HG02870 (cell line): ENCODE results near the gene PLSCR4.

Experiments used
- ATAC-seq: cut with Tn5 transposase; IDR thresholded peaks from one replicate; pipeline ENCODE4 v1.9.1; 2021; ENCODE audit warnings: mild to moderate bottlenecking, moderate library complexity; ENCODE audit not compliant: unreplicated experiment

PLSCR4 gene

DNA sequence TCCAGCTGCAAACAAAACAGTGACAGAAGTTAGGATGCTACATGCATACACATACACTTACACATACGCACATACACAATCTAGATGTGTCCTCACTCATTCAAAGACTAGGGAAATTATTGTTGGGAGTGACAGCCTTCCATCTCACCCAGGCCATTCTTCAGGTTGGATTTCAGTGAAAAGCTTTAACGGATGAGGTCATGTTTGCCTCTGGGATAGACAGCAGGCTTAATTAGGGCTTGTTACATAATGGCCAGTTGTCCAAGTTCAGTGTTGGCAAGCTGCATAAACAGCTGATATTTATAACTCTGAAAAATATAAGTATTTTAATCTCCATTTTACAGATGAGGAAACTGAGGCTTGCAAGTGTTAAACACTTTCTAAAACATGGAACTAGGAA is 54.1 kb downstream of the PLSCR4 start:
- no peak for ATAC-seq

DNA sequence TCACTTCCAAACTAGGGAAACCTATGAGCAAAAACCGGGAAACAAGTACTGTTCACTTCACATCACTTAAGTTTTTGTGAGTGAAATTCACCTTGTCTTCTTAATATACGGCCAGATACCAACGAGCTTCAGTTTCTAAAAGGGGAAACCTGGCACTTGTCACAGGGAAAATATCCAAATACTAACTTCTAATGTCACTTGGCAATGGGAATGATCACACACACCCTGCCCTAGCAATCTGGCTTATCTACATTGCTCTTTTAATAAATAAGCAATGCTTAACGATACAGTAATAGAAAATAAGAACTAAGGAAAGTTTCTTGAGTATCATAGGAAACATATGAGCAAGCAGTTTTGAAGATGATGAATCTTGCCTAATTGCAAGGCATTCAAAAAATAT is 55.3 kb downstream of the PLSCR4 start:
- no peak for ATAC-seq

DNA sequence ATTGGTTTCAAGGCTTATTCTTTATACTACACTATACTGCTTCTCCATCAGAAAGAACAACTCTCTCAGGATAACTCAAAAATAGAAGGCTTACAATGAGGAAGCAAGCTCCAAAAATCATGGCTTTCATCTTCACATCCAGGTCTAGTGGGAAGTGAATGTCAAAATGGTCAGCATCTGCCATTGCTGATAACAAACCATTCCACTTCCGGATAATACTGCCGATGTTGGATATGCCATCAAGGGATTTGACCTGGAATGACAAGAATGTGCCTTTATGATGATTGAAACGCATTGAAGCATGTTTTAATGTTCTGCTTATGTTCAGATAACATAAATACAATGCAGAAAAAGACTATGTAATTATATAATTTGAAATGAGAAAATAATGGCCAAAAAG is 55.9 kb downstream of the PLSCR4 start:
- ATAC-seq = no peak

DNA sequence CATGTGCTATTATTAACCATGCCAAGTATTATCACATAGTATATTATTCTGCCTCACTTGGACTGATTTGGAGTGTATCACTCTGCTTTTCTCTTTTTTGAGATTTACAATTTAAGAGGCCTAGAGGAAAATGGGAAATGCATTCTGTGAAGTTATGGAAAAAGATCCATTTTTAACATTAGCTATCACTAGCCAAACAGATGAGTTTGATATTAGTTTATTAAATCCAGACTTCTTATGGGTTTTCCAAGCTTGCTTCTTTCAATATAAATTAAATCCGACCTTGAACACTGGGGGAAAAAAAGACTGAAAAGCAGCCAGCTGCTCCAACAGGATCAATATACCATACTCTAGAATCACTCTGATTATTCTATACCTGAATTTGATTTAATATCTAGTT is 59.9 kb downstream of the PLSCR4 start:
- no peak for ATAC-seq

DNA sequence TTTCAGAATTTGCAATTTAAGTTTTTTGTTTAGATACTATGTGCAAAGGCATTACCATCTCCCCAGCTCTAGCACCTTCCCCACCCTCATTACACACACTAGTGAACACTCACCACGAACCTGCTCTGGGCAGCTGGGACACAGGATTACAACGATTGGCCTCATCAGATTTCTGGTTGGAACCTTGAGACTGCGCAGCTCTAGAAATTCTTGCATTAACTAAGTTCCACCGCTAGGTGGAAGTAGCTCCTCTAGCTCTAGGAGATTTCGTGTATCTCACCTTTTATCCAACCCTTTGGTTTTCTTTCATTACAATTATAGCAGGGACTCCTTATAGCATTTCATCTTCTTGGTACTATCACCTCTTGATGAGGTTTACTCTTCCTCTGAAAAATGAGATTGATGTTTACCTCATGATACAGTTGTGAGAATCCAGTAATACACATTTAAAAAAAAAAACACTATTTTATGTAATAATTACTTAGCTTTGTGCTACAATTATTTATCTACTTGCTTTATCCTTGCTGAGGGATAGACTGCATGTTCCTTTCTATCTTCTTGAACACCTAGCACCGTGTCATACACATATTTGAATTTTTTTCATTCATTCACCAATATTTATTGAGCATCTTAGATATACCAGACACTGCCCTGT is 61.3 kb downstream of the PLSCR4 start:
- ATAC-seq = peak; percentile 91

DNA sequence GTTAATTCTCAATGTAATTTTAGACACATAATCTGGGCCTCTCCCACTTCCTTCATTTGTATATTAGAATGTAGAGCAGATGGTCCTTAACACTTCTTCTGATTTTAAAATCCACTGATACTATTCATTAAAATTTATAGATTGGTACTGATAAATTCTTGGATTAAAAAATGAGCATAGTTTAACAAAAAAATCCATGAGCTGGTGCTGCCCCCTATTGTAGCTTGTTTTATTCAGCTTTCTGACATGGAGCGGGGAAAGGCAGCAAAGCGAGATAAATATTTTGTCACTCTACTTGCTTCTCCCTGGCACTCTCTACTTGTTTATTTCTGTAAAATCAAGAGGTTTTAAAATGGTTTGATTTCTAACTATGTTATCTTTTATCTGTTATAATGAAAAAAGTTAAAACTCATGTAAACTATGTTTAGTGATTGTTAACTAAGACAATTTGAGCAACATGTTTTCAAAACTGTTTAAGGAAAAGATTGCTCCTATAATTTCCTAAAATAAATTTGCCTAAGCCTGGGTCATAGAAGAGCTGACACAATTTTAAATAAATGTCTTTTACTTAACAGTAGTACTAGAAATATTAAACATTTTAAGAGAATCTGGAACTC is 63.5 kb downstream of the PLSCR4 start:
- no peak for ATAC-seq

DNA sequence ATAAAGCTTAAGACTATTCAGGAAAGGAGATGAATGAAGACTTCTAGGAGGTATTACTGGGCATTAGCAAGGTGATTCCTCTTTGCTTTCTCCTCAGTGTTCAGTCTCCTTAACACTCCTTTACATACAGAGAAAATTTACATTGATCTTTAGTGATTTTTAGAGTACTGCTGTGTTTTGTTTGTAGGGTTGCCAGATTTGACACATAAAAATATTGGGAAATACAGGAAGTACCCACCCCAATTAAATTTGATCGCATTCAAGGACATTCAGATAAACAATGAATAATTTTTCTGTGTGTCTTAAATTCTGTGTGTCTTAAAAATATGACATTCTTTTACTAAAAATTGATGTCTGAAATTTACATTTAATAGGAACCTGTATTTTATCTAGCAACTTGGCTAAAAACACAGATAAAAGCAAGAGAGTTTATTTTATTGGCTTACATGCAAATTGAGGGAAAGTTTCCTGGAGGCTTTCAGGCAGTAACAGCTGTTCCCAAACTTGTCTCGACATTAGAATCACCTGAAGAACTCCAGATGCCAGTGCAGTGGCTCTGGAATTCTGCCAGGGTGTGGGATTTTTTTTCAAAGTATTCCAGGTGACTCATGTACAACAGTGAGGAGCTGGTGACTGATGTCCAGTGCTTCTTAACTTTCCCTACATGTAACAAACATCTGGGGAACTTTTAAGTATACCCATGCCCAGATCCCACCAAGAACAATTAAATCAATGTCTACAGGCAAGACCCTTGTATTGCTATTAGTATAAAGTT is 66.5 kb downstream of the PLSCR4 start:
- ATAC-seq = no peak

DNA sequence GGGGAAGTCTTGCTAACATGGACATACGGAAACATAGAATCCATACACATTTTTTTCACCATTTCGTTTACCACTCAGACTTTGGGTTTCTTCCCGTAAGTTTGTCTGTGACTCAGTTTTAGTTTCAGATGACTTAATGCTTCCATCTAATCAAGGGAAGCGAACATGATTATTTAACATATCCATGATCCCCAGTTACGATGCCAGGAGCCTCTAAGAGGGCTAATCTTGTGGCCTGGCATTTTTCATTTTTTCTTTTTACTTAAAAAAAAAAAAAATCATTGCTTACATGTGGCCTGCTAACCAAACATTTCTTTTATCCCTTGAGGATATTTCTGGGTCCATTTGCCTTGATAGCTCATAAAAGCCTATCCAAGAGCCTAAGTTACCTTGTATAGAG is 69.7 kb downstream of the PLSCR4 start:
- ATAC-seq = no peak

DNA sequence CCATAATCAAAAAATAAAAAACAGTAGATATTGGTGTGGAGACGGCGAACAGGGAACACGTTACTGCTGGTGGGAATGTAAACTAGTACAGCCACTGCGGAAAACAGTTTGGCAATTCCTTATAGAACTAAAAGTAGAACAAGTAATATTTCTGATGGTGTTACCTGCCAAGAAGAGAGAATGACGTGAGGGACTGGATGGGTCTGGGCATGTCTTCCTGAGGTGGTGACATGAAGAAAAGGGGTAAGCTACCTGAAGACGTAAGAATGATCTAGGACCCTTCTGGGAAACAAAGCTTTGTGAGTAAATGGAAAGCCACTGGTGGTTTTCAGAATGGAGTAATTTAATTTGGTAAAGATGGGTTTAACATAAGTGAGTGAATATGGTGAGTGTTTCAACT is 70.5 kb downstream of the PLSCR4 start:
- no peak for ATAC-seq

DNA sequence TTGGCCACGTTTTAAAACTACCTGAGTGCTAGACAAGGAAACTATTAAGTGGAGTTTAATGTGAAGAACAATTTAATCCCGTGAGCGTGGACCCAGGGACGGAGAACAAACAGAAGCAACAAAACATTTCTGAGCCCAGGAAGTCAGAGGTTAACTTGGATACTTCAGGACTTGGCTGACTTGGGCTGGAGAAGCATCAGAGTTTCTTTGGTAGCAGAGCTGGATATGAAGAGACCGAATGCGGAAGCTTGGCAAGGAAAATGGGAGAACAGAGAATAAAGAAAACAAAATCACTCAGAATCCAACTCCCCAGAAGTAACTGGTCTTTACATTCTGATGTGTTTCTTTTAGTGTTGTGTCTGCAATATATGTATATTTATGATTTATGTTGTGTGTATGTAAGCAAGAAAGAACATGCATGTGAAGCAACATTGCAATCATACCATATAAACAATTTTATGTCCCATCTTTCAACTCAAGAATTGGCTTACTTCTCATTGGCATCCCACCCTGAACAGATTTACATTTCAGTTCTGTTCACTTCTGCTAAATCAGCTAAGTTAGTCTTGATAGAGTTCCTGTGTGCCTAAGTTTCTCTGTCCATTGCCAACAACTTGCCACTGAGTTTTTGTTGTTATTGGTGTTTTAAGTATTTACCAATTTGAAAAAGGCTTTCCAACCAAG is 72.8 kb downstream of the PLSCR4 start:
- ATAC-seq = no peak

DNA sequence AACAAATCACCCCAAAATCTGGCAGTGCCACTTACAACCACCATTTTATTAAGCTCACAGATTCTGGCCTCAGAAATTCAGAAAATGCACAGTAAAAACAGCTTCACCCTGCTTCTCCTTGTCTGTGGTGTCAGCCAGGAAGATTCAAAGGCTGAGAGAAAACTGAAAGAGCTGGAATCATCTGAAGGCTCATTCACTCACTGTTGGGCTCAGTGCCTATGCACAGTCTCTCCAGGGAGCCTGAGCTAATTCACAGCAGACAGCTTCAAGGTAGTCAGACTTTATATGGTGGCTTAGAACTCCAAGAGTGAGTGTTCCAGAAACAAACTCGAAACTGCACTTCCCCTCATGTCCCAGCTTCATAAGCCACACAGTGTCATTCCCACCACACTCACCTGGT is 73.4 kb downstream of the PLSCR4 start:
- no peak for ATAC-seq

DNA sequence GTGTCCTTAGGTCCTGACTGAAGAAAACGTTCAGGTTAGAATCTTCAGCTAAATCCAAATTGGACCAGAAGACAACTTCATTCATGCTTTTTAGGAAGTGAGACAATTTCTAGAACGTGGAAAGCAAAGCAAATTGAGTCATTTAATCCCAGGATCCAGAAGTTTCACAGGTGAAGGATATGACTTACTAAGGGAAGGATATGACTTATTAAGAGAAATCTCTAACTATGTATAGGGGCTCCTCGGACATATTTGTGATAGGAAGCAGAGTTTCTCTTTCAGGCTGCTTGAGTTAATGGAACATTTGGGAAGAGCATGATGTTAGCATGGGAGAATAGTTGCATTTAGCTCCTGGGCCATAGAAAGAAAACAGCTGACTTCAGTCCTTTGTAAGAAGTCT is 73.8 kb downstream of the PLSCR4 start:
- no peak for ATAC-seq

DNA sequence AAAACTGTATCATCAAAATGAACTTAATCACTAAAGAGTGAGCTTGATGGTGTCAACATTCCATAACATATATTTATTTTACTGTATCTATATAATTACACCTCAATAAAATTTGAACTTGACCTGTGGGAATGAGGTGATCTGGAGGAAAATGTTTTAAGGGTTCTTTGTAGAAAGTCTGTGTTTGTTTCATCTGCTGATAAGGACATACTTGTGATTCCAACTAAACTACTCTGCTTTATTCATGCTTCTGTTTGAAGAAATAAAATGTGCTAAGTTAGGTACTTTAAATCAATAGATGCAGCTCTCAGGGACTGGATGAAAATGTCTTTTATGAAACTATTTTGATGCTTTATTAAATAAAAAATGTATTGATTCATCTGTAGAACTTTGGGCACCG is 78.3 kb downstream of the PLSCR4 start:
- ATAC-seq = no peak

DNA sequence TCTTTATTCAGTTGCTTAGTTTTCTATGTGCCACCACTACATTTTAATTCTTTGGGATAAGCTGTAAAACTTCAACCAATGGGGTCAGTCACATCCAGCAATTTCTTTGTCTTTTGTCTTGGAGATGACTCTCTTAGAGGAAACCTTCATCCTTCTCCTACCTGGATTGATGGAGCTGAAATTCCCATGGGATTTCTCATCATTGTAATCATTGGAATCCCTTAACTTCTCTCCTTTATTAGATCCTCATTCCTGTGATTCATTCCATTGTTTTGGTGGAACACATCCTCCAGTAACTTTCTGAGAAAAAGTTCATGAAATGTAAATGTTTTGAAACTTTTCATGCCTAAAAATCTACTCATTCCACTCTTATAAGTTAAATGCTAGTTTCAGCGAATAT is 80.3 kb downstream of the PLSCR4 start:
- no peak for ATAC-seq

DNA sequence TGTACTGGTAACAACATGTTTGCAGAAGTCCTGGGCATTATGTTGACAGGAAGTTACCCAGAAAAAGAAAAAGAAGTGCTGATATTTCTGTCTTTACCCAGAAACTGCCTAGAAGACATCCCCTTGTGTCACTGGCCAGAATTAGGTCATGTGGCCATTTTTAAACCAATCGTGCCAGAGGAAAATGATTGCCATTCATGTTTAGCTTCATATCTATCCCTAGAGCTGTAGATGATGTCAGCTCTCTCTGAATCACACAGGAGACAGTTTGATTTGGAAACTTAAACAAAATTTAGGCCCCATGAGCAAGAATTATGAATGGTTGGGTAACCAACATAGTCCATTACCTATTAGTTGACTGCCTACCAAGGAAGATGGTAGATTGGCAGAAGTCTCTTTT is 81.0 kb downstream of the PLSCR4 start:
- ATAC-seq = no peak

DNA sequence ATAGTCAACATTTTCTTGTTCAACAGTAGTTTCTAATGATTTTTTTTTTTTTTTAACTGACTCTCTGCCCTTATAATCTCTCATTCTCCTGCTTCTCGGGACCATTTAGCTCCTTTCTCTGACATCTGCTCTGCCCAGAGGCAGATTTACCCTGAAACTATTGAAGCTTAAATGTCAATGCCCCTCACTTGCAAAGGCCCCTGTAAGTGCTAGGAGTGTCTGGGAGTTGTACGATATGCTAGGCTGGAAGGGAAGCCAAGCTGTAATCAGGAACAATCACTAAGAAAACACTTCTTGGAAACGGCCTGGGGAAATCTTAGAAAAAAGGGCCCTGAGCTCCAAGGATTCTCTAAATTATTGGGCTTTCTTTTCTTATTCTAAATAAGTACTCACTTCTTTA is 84.1 kb downstream of the PLSCR4 start:
- ATAC-seq = no peak

DNA sequence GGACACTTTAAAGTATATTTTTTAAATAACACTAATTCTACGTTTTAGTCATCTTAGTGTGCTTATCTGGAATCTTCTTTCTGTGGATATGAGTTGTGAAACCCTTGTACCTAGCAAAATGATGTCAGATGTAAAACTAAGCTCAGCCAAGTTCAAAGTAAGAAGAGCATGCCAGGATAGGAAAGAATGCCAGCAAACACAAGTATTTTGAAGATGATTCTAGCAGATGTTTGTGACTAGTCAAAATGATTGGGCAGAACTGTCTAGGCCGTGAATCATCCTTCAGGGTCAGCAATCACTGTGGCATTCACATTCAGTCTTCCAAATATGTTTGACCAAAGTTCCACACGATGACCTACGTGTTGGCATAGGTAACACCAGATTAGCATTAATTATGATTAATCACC is 84.5 kb downstream of the PLSCR4 start:
- ATAC-seq = no peak

DNA sequence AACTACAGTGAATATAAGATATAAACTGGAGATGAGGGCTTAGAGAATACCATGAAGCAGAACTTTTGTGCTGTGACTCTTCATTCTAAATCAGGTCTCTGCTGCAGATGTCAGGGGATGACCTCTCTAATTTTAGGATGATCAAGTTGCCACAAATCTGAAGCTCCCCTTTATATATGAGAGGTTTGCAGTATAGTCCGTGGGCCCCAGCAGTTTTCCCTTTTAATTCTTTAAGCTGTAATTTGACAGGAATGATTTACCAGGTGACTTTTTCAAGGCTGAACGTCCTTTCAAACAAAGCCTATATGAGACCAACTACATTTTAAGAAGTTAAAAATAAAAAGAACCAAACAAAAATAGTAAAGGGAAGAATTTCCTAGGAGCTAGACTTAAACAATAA is 85.0 kb downstream of the PLSCR4 start:
- ATAC-seq = no peak

DNA sequence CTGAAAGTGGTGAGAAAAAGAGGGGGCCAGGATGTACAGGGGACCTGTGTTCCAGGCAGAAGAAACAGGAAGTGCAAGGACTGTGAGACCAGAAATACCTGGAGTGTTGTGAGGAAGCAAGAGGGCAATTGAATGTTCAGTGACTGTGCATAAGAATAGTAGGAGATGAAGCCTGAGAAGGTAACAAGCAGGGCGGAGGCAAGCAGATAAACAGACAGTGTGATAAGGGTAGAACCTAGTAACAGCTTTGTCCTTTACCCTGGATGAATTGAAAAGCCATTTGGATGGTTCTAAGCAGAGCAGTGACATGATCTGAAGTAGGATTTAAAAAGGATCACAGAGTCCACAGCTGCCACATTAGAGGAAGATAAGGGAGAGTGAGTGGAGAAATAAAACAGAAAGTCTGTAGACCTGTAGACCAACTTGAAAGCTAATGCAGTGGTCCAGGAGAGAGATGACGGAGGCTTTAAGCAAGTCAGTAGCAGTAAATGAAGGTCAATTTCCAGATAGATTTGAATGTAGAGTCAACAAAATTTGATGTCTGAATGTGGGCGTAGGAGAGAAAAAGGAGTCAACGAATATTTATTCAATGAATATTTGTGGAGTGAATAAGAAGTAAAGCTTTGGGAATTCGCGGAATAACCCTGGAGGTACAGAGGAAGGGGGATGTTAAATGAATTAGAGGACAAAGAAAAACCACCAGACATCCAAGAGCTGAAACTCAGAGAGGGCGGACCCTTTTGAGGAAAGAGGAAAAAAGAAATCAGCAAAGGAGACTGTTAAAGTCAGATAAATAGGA is 85.7 kb downstream of the PLSCR4 start:
- ATAC-seq = no peak

DNA sequence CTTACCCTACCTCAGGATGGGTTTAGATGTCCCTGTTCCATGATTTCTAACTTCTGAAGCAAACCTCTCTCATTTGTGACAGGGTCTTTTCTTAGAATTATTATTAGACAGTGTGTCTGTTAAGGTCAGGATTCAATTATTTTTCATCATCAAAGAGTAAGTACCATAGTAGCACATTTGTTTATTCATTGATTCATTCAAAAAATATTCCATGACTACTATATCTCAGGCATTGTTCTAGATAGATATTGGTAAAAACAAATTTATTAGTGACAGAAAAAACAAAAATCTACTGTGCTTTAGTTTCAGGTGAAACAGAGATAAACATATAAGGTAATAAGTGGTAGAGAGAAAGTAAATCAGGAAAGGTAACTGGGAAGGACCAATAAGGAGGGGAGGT is 86.4 kb downstream of the PLSCR4 start:
- no peak for ATAC-seq

DNA sequence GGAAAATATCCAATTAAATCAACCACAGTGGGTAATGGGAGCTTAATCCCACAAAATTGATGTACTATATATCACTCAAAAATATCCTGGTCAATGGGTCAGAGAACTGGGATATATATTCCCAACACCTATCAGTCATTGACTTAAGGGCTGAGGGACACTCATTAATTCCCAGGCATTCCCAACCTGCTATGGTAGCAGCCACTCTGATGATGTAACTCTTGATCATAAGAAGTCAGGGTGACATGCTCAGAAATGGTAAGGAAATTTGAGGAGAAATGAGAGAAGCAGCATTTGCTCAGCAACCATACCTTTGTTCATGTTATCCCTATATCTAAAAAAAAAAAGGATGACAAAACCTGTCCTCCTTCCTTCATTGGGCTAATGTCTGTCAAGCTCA is 86.8 kb downstream of the PLSCR4 start:
- ATAC-seq = no peak
